Liver (tissue), 9 donors: ENCODE measurements around the gene CCDC86. TPM values are rescaled to one million over a fixed set of nuclear protein-coding genes. Genes with fewer than 3 reads are reported as not detected.

Experiments
- DNase-seq: peaks from one replicate; pipeline ENCODE4 v3.0.0-alpha.2; 2017; ENCODE audit warnings: low spot score
- H3K27ac ChIP-seq, 2 donors: one replicate each; pipeline ENCODE4 v1.7.0; 2013; ENCODE audit warnings: inconsistent platforms in 2 of 2, low read length in 2 of 2, control low read depth in 1 of 2, low read depth in 1 of 2, mild to moderate bottlenecking in 1 of 2
- H3K27me3 ChIP-seq, 4 donors: one replicate each; pipeline versions ENCODE4 v1.6.1 to v1.7.0; 2013; ENCODE audit warnings: low read length in 3 of 4, inconsistent platforms in 1 of 4, mild to moderate bottlenecking in 1 of 4, moderate library complexity in 1 of 4; ENCODE audit not compliant: control insufficient read depth in 4 of 4, insufficient read depth in 4 of 4
- H3K36me3 ChIP-seq, 4 donors: one replicate each; pipeline versions ENCODE4 v1.6.1 to v1.7.0; 2013; ENCODE audit warnings: low read length in 3 of 4, mild to moderate bottlenecking in 3 of 4, low read depth in 1 of 4, moderate library complexity in 1 of 4; ENCODE audit not compliant: control insufficient read depth in 4 of 4, insufficient read depth in 3 of 4
- H3K4me1 ChIP-seq, 4 donors: one replicate each; pipeline versions ENCODE4 v1.6.1 to v1.7.0; 2013; ENCODE audit warnings: low read length in 3 of 4, mild to moderate bottlenecking in 3 of 4, moderate library complexity in 1 of 4; ENCODE audit not compliant: control insufficient read depth in 4 of 4, insufficient read depth in 4 of 4
- H3K4me3 ChIP-seq, 3 donors: one replicate each; pipeline versions ENCODE4 v1.6.1 to v1.7.0; 2013; ENCODE audit warnings: low read length in 3 of 3, control low read depth in 1 of 3, low read depth in 1 of 3, mild to moderate bottlenecking in 1 of 3
- H3K9ac ChIP-seq, 2 donors: one replicate each; pipeline ENCODE4 v1.7.0; 2013; ENCODE audit warnings: low read length in 2 of 2, mild to moderate bottlenecking in 2 of 2, moderate library complexity in 2 of 2, control low read depth in 1 of 2, low read depth in 1 of 2
- H3K9me3 ChIP-seq, 4 donors: one replicate each; pipeline versions ENCODE4 v1.6.1 to v1.7.0; 2013; ENCODE audit warnings: low read length in 3 of 4; ENCODE audit not compliant: control insufficient read depth in 4 of 4
- EGR1 ChIP-seq, 2 donors: IDR thresholded peaks; 2 replicates each; pipeline ENCODE4 v1.6.1; 2016 to 2018; ENCODE audit warnings: antibody characterized with exemption in 2 of 2, low read depth in 2 of 2
- FOXA1 ChIP-seq: IDR thresholded peaks from 2 replicates; pipeline ENCODE4 v1.6.1; 2016; ENCODE audit warnings: antibody characterized with exemption
- FOXA2 ChIP-seq: IDR thresholded peaks from 2 replicates; pipeline ENCODE4 v1.6.1; 2016; ENCODE audit warnings: antibody characterized with exemption
- GABPA ChIP-seq, 2 donors: IDR thresholded peaks in 1 of 2; conservative IDR thresholded peaks in 1 of 2; 2 replicates each; pipeline ENCODE4 v1.6.1; 2016; ENCODE audit warnings: antibody characterized with exemption in 2 of 2, mild to moderate bottlenecking in 1 of 2, moderate library complexity in 1 of 2
- HNF4A ChIP-seq, 2 donors: conservative IDR thresholded peaks; 2 replicates each; pipeline ENCODE4 v1.6.1; 2016; ENCODE audit warnings: antibody characterized with exemption in 2 of 2, mild to moderate bottlenecking in 2 of 2
- HNF4G ChIP-seq: IDR thresholded peaks from 2 replicates; pipeline ENCODE4 v1.6.1; 2016; ENCODE audit warnings: antibody characterized with exemption
- JUND ChIP-seq, 2 donors: IDR thresholded peaks; 2 replicates each; pipeline ENCODE4 v1.6.1; 2016; ENCODE audit warnings: antibody characterized with exemption in 2 of 2
- NR2F2 ChIP-seq: IDR thresholded peaks from 2 replicates; pipeline ENCODE4 v1.6.1; 2016; ENCODE audit warnings: antibody characterized with exemption
- RAD21 ChIP-seq, 2 donors: IDR thresholded peaks; 2 replicates each; pipeline ENCODE4 v1.6.1; 2016; ENCODE audit warnings: antibody characterized with exemption in 2 of 2, mild to moderate bottlenecking in 2 of 2
- RXRA ChIP-seq, 2 donors: IDR thresholded peaks; 2 replicates each; pipeline ENCODE4 v1.6.1; 2017 to 2018; ENCODE audit warnings: antibody characterized with exemption in 2 of 2, mild to moderate bottlenecking in 1 of 2
- SP1 ChIP-seq: IDR thresholded peaks from 2 replicates; pipeline ENCODE4 v1.6.1; 2018; ENCODE audit warnings: antibody characterized with exemption, mild to moderate bottlenecking
- TAF1 ChIP-seq: conservative IDR thresholded peaks from 2 replicates; pipeline ENCODE4 v1.6.1; 2016; ENCODE audit warnings: antibody characterized with exemption, mild to moderate bottlenecking
- YY1 ChIP-seq: IDR thresholded peaks from 2 replicates; pipeline ENCODE4 v1.6.1; 2016; ENCODE audit warnings: antibody characterized with exemption, mild to moderate bottlenecking
- WGBS: extraction: QIAGEN DNeasy Blood & Tissue Kit; methylation state at CpG from one replicate; pipeline ENCODE4 v1.1.7; 2013; 5-methylcytosine and 5-hydroxymethylcytosine counted together
- polyA plus RNA-seq, 2 donors: library from polyadenylated mRNA; stranded (reverse) in 1 of 2; unstranded in 1 of 2; fragments of 200-250 nt in 1 of 2; fragments of >200 nt in 1 of 2; fragmentation: Nextera tagmentation in 1 of 2; extraction: Ambion mirVana in 1 of 2; gene quantifications; one replicate each; pipeline versions ENCODE4 v1.2.1 to v1.2.3, GENCODE V29; 2013 to 2015
- total RNA-seq, 2 donors: library from RNA; depleted of rRNA; stranded (reverse); fragments of >200 nt; gene quantifications; one replicate each; pipeline ENCODE4 v1.2.3, GENCODE V29; 2014
- TF ChIP-seq, protein P1 (sequence below): IDR thresholded peaks from 2 replicates; pipeline ENCODE4 v1.6.1; 2016; ENCODE audit warnings: antibody characterized with exemption, mild to moderate bottlenecking
- TF ChIP-seq, protein P2 (sequence below): IDR thresholded peaks from 2 replicates; pipeline ENCODE4 v1.6.1; 2016; ENCODE audit warnings: antibody characterized with exemption
- TF ChIP-seq, protein P3 (sequence below): IDR thresholded peaks from 2 replicates; pipeline ENCODE4 v1.6.1; 2016; ENCODE audit warnings: antibody characterized with exemption
- TF ChIP-seq, protein P4 (sequence below): IDR thresholded peaks from 2 replicates; pipeline ENCODE4 v1.6.1; 2016; ENCODE audit warnings: antibody characterized with exemption
- TF ChIP-seq, protein P5 (sequence below): fragments of 150-350 bp; IDR thresholded peaks from 2 replicates; pipeline ENCODE4 v1.5.1; 2017; ENCODE audit warnings: improper control_type of control experiment, low read depth, low read length; ENCODE audit not compliant: missing input control
- donor health status: healthy.
- donor health status: healthy.
- donor health status: healthy.
- donor health status: healthy.
- donor health status: healthy.

The CCDC86 gene
- total and polyA plus RNA-seq, 4 donors, result 5.0 to 9.4 (median 5.7) TPM

DNA sequence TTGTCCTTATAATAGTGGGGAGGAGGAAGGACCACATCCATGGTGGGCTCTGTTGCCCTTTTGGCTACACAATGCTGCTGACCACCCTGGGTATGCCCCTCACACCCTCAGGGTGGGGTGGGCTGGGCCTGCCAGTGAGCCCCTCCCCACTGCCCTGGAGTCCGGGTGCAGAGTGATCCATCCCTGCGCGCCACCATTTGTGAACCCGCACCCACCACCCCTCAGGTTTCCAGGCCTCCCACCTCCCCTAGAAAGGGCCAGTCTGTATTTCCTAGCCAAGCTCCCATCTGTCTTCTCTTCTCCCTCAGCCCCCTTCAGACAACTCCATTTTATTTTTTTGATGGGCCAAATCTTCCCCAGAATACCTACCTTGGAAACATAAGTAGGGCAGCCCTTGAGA, 31.8 kb upstream of the CCDC86 start:
- DNase-seq, result no peak
- H3K36me3 ChIP-seq, result no peaks in the 10 kb centered on the region
- no peaks in the 10 kb centered on the region for H3K9me3 ChIP-seq
- H3K27me3 ChIP-seq, result peaks cover 0 to 2% (median 0%) of the 10 kb centered on the region in 4 donors
- no peak overlapping the region for H3K4me3 ChIP-seq
- TF ChIP-seq JUND (IDR thresholded peaks at IDR 0.05), result no peak
- no peak overlapping the region for H3K9ac ChIP-seq
- no peaks in the 10 kb centered on the region for H3K4me1 ChIP-seq
- 94% methylated on average over 4 of the region's 4 CpGs for WGBS
- no peak overlapping the region for H3K27ac ChIP-seq

DNA sequence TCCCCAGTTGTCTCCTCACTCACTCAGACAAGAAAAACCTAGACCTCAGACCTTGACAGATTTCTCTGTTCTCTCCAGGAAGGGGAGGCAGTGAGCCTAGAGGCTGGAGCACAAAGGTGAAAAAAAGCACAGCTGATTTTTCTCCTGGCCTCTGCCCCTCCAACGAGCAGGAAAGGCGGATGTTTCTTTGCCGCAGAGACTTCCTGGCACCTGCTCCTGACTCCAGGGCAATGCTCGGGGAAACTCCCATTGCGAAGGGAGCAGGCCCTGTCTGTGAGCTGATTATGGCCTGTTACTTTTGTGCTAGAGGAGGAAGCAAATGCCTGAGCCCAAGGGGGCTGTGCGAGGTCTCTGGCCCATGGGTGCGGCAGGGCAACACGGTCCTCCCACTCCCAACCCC, 31.3 kb upstream of the CCDC86 start:
- WGBS, result 51% methylated on average over 8 of the region's 8 CpGs
- H3K4me3 ChIP-seq, result no peak overlapping the region
- H3K4me1 ChIP-seq, result no peaks in the 10 kb centered on the region
- no peak overlapping the region for H3K27ac ChIP-seq
- H3K27me3 ChIP-seq, result peaks cover 0 to 2% (median 0%) of the 10 kb centered on the region in 4 donors
- no peaks in the 10 kb centered on the region for H3K36me3 ChIP-seq
- TF ChIP-seq RAD21 (IDR thresholded peaks at IDR 0.05) (no peak), NR2F2 (no peak), RXRA (IDR thresholded peaks at IDR 0.05) (no peak)
- H3K9me3 ChIP-seq, result no peaks in the 10 kb centered on the region
- no peak for DNase-seq
- H3K9ac ChIP-seq, result no peak overlapping the region

DNA sequence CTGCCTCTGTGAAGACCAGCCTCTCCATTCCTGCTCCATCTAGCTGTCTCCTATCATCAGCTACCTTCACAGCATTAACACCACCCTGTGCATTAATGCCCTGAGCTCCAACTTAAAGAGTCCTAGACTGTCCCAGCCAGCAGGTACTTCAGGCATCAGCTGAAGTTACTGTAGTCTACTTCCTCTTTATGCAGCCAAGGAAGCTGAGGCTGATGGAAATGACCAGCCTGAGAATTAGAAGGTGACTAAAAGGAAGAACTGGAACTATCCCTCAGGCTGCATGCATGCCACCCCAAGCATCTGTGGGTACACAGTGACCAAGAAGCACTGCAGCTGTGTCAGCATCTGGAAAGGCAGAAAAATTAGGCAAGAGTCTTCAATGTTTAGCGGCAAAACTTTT, 28.6 kb upstream of the CCDC86 start:
- H3K4me3 ChIP-seq, result no peak overlapping the region
- H3K27me3 ChIP-seq, result peaks cover 0 to 2% (median 0%) of the 10 kb centered on the region in 4 donors
- no peak overlapping the region for H3K9ac ChIP-seq
- TF ChIP-seq FOXA2 (no peak), EGR1 (IDR thresholded peaks at IDR 0.05; ENCODE audit: low read depth in 2 of 2) (no peak), RAD21 (IDR thresholded peaks at IDR 0.05) (no peak), SP1 (no peak), HNF4G (no peak), RXRA (IDR thresholded peaks at IDR 0.05) (no peak), YY1 (no peak), HNF4A (conservative IDR thresholded peaks at IDR 0.05) (no peak), JUND (IDR thresholded peaks at IDR 0.05) (no peak), FOXA1 (no peak), TAF1 (no peak), GABPA (IDR thresholded peaks at IDR 0.05 in 1 of 2, conservative IDR thresholded peaks at IDR 0.05 in 1 of 2) (no peak), NR2F2 (no peak)
- TF ChIP-seq, protein P1, sequence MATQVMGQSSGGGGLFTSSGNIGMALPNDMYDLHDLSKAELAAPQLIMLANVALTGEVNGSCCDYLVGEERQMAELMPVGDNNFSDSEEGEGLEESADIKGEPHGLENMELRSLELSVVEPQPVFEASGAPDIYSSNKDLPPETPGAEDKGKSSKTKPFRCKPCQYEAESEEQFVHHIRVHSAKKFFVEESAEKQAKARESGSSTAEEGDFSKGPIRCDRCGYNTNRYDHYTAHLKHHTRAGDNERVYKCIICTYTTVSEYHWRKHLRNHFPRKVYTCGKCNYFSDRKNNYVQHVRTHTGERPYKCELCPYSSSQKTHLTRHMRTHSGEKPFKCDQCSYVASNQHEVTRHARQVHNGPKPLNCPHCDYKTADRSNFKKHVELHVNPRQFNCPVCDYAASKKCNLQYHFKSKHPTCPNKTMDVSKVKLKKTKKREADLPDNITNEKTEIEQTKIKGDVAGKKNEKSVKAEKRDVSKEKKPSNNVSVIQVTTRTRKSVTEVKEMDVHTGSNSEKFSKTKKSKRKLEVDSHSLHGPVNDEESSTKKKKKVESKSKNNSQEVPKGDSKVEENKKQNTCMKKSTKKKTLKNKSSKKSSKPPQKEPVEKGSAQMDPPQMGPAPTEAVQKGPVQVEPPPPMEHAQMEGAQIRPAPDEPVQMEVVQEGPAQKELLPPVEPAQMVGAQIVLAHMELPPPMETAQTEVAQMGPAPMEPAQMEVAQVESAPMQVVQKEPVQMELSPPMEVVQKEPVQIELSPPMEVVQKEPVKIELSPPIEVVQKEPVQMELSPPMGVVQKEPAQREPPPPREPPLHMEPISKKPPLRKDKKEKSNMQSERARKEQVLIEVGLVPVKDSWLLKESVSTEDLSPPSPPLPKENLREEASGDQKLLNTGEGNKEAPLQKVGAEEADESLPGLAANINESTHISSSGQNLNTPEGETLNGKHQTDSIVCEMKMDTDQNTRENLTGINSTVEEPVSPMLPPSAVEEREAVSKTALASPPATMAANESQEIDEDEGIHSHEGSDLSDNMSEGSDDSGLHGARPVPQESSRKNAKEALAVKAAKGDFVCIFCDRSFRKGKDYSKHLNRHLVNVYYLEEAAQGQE, result no peak
- TF ChIP-seq, protein P2, sequence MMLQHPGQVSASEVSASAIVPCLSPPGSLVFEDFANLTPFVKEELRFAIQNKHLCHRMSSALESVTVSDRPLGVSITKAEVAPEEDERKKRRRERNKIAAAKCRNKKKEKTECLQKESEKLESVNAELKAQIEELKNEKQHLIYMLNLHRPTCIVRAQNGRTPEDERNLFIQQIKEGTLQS, result no peak
- TF ChIP-seq, protein P3, sequence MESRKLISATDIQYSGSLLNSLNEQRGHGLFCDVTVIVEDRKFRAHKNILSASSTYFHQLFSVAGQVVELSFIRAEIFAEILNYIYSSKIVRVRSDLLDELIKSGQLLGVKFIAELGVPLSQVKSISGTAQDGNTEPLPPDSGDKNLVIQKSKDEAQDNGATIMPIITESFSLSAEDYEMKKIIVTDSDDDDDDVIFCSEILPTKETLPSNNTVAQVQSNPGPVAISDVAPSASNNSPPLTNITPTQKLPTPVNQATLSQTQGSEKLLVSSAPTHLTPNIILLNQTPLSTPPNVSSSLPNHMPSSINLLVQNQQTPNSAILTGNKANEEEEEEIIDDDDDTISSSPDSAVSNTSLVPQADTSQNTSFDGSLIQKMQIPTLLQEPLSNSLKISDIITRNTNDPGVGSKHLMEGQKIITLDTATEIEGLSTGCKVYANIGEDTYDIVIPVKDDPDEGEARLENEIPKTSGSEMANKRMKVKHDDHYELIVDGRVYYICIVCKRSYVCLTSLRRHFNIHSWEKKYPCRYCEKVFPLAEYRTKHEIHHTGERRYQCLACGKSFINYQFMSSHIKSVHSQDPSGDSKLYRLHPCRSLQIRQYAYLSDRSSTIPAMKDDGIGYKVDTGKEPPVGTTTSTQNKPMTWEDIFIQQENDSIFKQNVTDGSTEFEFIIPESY, result no peak
- TF ChIP-seq, protein P4, sequence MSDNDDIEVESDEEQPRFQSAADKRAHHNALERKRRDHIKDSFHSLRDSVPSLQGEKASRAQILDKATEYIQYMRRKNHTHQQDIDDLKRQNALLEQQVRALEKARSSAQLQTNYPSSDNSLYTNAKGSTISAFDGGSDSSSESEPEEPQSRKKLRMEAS, result no peak
- TF ChIP-seq, protein P5, sequence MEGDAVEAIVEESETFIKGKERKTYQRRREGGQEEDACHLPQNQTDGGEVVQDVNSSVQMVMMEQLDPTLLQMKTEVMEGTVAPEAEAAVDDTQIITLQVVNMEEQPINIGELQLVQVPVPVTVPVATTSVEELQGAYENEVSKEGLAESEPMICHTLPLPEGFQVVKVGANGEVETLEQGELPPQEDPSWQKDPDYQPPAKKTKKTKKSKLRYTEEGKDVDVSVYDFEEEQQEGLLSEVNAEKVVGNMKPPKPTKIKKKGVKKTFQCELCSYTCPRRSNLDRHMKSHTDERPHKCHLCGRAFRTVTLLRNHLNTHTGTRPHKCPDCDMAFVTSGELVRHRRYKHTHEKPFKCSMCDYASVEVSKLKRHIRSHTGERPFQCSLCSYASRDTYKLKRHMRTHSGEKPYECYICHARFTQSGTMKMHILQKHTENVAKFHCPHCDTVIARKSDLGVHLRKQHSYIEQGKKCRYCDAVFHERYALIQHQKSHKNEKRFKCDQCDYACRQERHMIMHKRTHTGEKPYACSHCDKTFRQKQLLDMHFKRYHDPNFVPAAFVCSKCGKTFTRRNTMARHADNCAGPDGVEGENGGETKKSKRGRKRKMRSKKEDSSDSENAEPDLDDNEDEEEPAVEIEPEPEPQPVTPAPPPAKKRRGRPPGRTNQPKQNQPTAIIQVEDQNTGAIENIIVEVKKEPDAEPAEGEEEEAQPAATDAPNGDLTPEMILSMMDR, result no peak
- DNase-seq, result no peak
- 88% methylated on average over 1 of the region's 1 CpG for WGBS
- no peak overlapping the region for H3K27ac ChIP-seq
- no peaks in the 10 kb centered on the region for H3K4me1 ChIP-seq
- peaks cover 0 to 5% (median 3%) of the 10 kb centered on the region in 4 donors for H3K9me3 ChIP-seq
- H3K36me3 ChIP-seq, result no peaks in the 10 kb centered on the region
